Endodermal cell (in vitro differentiated cells): Measurements from ENCODE around the gene OR11A1. TPM values are rescaled to one million over a fixed set of nuclear protein-coding genes. Genes with fewer than 3 reads are reported as not detected.

ENCODE experiments used
- DNase-seq: peaks from one replicate; pipeline ENCODE4 v3.0.0-alpha.2; 2017
- H3K27ac ChIP-seq: 2 replicates; pipeline ENCODE4 v1.5.1; 2013; ENCODE audit warnings: mild to moderate bottlenecking, low read depth, low read length, moderate library complexity
- H3K27me3 ChIP-seq: 2 replicates; pipeline ENCODE4 v1.6.1; 2013; ENCODE audit warnings: mild to moderate bottlenecking, low read length, moderate library complexity; ENCODE audit not compliant: insufficient read depth, control insufficient read depth, poor library complexity, severe bottlenecking
- H3K36me3 ChIP-seq: 2 replicates; pipeline ENCODE4 v1.7.0; 2013; ENCODE audit warnings: mild to moderate bottlenecking, low read length, moderate library complexity; ENCODE audit not compliant: control insufficient read depth, insufficient read depth
- H3K4me1 ChIP-seq: one replicate; pipeline ENCODE4 v1.7.0; 2013; ENCODE audit warnings: low read length; ENCODE audit not compliant: control insufficient read depth, insufficient read depth
- H3K4me3 ChIP-seq: 2 replicates; pipeline ENCODE4 v1.5.1; 2013; ENCODE audit warnings: mild to moderate bottlenecking, low read length, moderate library complexity
- H3K9ac ChIP-seq: 2 replicates; pipeline ENCODE4 v1.6.1; 2013; ENCODE audit warnings: mild to moderate bottlenecking, low read length, moderate library complexity; ENCODE audit not compliant: poor library complexity, severe bottlenecking; ENCODE audit errors: extremely low read depth
- H3K9me3 ChIP-seq: 2 replicates; pipeline ENCODE4 v1.6.1; 2013; ENCODE audit warnings: mild to moderate bottlenecking, low read length, moderate library complexity; ENCODE audit not compliant: control insufficient read depth
- H3K27ac Mint-ChIP-seq: 2 replicates; pipeline ENCODE4 v1.8.0; 2020; ENCODE audit warnings: mixed read lengths
- H3K27me3 Mint-ChIP-seq: 2 replicates; pipeline ENCODE4 v1.8.0; 2021; ENCODE audit warnings: mild to moderate bottlenecking, mixed read lengths; ENCODE audit not compliant: insufficient read depth
- H3K36me3 Mint-ChIP-seq: 2 replicates; pipeline ENCODE4 v1.8.0; 2020; ENCODE audit warnings: low read depth, mixed read lengths
- H3K4me1 Mint-ChIP-seq: 2 replicates; pipeline ENCODE4 v1.8.0; 2020; ENCODE audit warnings: mixed read lengths
- H3K4me3 Mint-ChIP-seq: 2 replicates; pipeline ENCODE4 v1.8.0; 2020; ENCODE audit warnings: mild to moderate bottlenecking, moderate library complexity, mixed read lengths
- H3K9me3 Mint-ChIP-seq: 2 replicates; pipeline ENCODE4 v1.8.0; 2020; ENCODE audit warnings: mild to moderate bottlenecking, mixed read lengths
- CTCF ChIP-seq: fragments of 200-600 bp; sonication (generic); conservative IDR thresholded peaks from 2 replicates; pipeline ENCODE4 v1.5.0; 2021; ENCODE audit warnings: antibody characterized with exemption, mild to moderate bottlenecking
- WGBS, 2 experiments: methylation state at CpG; one replicate each; pipeline versions ENCODE4 v1.1.5 to v1.1.7; 2013; ENCODE audit warnings: missing lambda C conversion rate in 2 of 2, mixed read lengths in 1 of 2; ENCODE audit not compliant: insufficient coverage in 1 of 2, insufficient read length in 1 of 2; 5-methylcytosine and 5-hydroxymethylcytosine counted together
- total RNA-seq, 2 donors: library from RNA; stranded (reverse); fragmentation: NEBNext Ultra II Directional in 1 of 2; extraction: Animal tissue kit (Norgen Biotek cat#: 25700) in 1 of 2; gene quantifications; 2 replicates in 1 of 2; 3 replicates in 1 of 2; pipeline ENCODE4 v1.2.1, GENCODE V29; 2021

Gene OR11A1
- total RNA-seq, 2 donors from 2014 or later: not detected

GRCh38 chr6:29466241-29466640, 9.4 kb upstream of the OR11A1 start:
- Mint-ChIP-seq H3K36me3 (no peaks in the 10 kb centered on the region), H3K9me3 (no peaks in the 10 kb centered on the region), H3K27me3 (no peaks in the 10 kb centered on the region), H3K4me3 (no peak overlapping the region), H3K4me1 (no peaks in the 10 kb centered on the region), H3K27ac (no peak overlapping the region)
- Histone ChIP-seq H3K4me3 (no peak overlapping the region), H3K27me3 (no peaks in the 10 kb centered on the region), H3K9ac (no peak overlapping the region), H3K9me3 (no peaks in the 10 kb centered on the region), H3K4me1 (no peaks in the 10 kb centered on the region), H3K36me3 (no peaks in the 10 kb centered on the region), H3K27ac (no peak overlapping the region)
- WGBS, 2 experiments: 83 to 93% methylated on average over 6 of the region's 6 CpGs
- DNase-seq: no peak
- TF ChIP-seq CTCF: no peak

- no peaks in the 10 kb centered on the region for H3K9me3 Mint-ChIP-seq
- no peaks in the 10 kb centered on the region for H3K4me1 Mint-ChIP-seq
- H3K9me3 ChIP-seq: no peaks in the 10 kb centered on the region
- 94 to 100% methylated on average over 2 of the region's 2 CpGs for WGBS, 2 experiments
- H3K27me3 Mint-ChIP-seq: no peaks in the 10 kb centered on the region
- H3K4me3 ChIP-seq: no peak overlapping the region
- no peaks in the 10 kb centered on the region for H3K27me3 ChIP-seq
- H3K27ac ChIP-seq: no peak overlapping the region
- H3K27ac Mint-ChIP-seq: no peak overlapping the region
- no peaks in the 10 kb centered on the region for H3K36me3 Mint-ChIP-seq
- H3K4me3 Mint-ChIP-seq: no peak overlapping the region
- H3K4me1 ChIP-seq: no peaks in the 10 kb centered on the region
- DNase-seq: no peak
- H3K9ac ChIP-seq: no peak overlapping the region
- no peaks in the 10 kb centered on the region for H3K36me3 ChIP-seq
- no peak for TF ChIP-seq CTCF
Measured at GRCh38 chr6:29465801-29466200, 8.9 kb upstream of the OR11A1 start.

- H3K27me3 ChIP-seq: no peaks in the 10 kb centered on the region
- no peak overlapping the region for H3K27ac ChIP-seq
- no peak for TF ChIP-seq CTCF
- no peaks in the 10 kb centered on the region for H3K9me3 ChIP-seq
- Mint-ChIP-seq H3K4me3 (no peak overlapping the region), H3K27ac (no peak overlapping the region), H3K27me3 (no peaks in the 10 kb centered on the region), H3K9me3 (no peaks in the 10 kb centered on the region), H3K36me3 (no peaks in the 10 kb centered on the region), H3K4me1 (no peaks in the 10 kb centered on the region)
- WGBS, 2 experiments: 71 to 93% methylated on average over 1 to 2 of the region's 2 CpGs
- no peak overlapping the region for H3K9ac ChIP-seq
- no peaks in the 10 kb centered on the region for H3K4me1 ChIP-seq
- no peaks in the 10 kb centered on the region for H3K36me3 ChIP-seq
- no peak overlapping the region for H3K4me3 ChIP-seq
- no peak for DNase-seq
Measured at GRCh38 chr6:29465279-29465678, 8.4 kb upstream of the OR11A1 start.
